Measurements from ENCODE around the gene FAM222A. TPM values are rescaled to one million over a fixed set of nuclear protein-coding genes. Genes with fewer than 3 reads are reported as not detected.

FAM222A gene
- polyA plus RNA-seq, 1 donor from 2014 or later: 8.5 TPM

DNA sequence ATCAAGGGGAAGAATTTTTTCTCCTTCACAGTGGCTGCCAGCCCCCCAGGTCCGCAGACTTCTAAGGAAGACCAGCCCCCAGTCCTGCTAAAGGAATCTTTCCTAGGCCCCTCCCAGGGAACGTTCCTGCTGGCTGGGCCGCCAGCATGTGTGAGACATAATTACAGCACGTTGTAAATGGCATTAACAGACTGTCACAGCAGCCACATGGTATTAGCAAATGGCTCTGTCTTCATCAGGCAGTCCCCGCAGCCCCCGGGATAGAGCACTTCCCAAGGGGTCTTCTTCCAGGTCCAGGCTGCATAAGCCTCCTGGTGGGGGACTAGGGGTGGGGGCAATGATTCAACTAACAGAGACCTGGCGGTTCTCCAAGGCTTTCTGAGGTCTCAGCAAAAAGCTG, 34.9 kb upstream of the FAM222A start:
- peak; percentile 20 for TF ChIP-seq EP300 (conservative IDR thresholded peaks at IDR 0.05; ENCODE audit: poor library complexity, severe bottlenecking)
- TF ChIP-seq MXI1 (conservative IDR thresholded peaks at IDR 0.05; ENCODE audit: poor library complexity, severe bottlenecking): peak; percentile 52
- no peak for TF ChIP-seq RAD21 (conservative IDR thresholded peaks at IDR 0.05)
- Histone ChIP-seq H3K27me3 (ENCODE audit: insufficient read depth, low read depth, low read length) (no peaks in the 10 kb centered on the region), H3K4me2 (ENCODE audit: low read length) (peak overlapping the region; percentile 33), H3K4me3 (ENCODE audit: low read length) (peak overlapping the region; percentile 46), H3K79me2 (replicated peaks; ENCODE audit: insufficient read depth, low read length) (no peaks in the 10 kb centered on the region), H4K20me1 (ENCODE audit: insufficient read depth) (no peaks in the 10 kb centered on the region), H2AFZ (ENCODE audit: low read depth, low read length) (no peak overlapping the region), H3K9me3 (ENCODE audit: low read length) (no peaks in the 10 kb centered on the region), H3F3A (ENCODE audit: insufficient read depth, low read length, poor library complexity, severe bottlenecking) (no peaks in the 10 kb centered on the region), H3K27ac (ENCODE audit: low read length) (no peak overlapping the region), H3K9me2 (ENCODE audit: insufficient read depth, low read length) (no peaks in the 10 kb centered on the region), H3K36me3 (ENCODE audit: insufficient read depth, low read length) (no peaks in the 10 kb centered on the region), H3K9ac (ENCODE audit: low read length) (no peak overlapping the region)

DNA sequence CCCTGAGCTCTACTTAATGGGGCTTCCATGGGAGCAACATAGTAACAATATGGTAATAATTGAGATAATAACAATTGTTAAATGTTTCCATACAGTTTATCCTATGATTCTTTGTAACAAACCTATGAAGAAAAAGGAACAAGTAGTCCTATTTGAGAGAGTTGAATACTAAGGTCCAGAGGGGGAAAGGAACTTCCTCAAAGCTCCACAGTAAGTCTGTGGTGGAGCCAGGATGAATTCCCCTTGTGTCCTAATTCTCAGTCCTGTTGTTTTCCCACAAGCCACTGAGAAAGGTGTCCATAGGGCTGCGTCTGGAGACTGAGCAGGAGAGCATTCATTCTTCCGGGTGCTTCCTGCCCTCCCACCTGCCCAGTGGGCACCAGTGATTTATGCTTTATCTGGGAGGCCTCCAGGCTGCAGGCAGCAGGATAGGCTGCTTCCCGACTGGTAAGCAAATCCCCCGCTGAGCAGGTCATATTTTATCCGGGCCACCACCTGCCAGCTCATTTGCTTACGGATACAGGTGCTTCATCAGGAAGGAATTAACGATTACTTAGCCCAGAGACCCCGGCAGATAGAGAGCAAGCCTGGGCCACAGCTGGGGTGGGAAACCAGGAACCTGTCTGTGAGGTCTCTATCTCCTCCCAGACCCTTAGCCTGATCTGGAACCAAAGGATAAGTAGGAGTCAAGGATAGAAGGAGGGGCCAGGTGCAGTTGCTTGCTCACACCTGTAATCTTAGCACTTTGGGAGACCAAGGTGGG, 33.9 kb upstream of the FAM222A start:
- Histone ChIP-seq H3K79me2 (replicated peaks; ENCODE audit: insufficient read depth, low read length) (no peaks in the 10 kb centered on the region), H4K20me1 (ENCODE audit: insufficient read depth) (no peaks in the 10 kb centered on the region), H3K4me3 (ENCODE audit: low read length) (no peak overlapping the region), H3K27ac (ENCODE audit: low read length) (no peak overlapping the region), H3K9me3 (ENCODE audit: low read length) (no peaks in the 10 kb centered on the region), H3K27me3 (ENCODE audit: insufficient read depth, low read depth, low read length) (no peaks in the 10 kb centered on the region), H3F3A (ENCODE audit: insufficient read depth, low read length, poor library complexity, severe bottlenecking) (no peaks in the 10 kb centered on the region), H3K36me3 (ENCODE audit: insufficient read depth, low read length) (no peaks in the 10 kb centered on the region), H2AFZ (ENCODE audit: low read depth, low read length) (no peak overlapping the region), H3K9me2 (ENCODE audit: insufficient read depth, low read length) (no peaks in the 10 kb centered on the region), H3K9ac (ENCODE audit: low read length) (no peak overlapping the region), H3K4me2 (ENCODE audit: low read length) (no peak overlapping the region)
- TF ChIP-seq RAD21 (conservative IDR thresholded peaks at IDR 0.05): no peak
- TF ChIP-seq POLR2AphosphoS5 (IDR thresholded peaks at IDR 0.05): no peak
- TF ChIP-seq CTCF (IDR thresholded peaks at IDR 0.05; ENCODE audit: poor library complexity, severe bottlenecking): no peak
- TF ChIP-seq TAF1 (IDR thresholded peaks at IDR 0.05; ENCODE audit: low read depth): no peak
- no peak for TF ChIP-seq EZH2 (IDR thresholded peaks at IDR 0.05; ENCODE audit: borderline replicate concordance, insufficient read depth, low read length, poor library complexity, severe bottlenecking)
- TF ChIP-seq MXI1 (conservative IDR thresholded peaks at IDR 0.05; ENCODE audit: poor library complexity, severe bottlenecking): no peak
- no peak for TF ChIP-seq EP300 (conservative IDR thresholded peaks at IDR 0.05; ENCODE audit: poor library complexity, severe bottlenecking)
- TF ChIP-seq, protein P1, sequence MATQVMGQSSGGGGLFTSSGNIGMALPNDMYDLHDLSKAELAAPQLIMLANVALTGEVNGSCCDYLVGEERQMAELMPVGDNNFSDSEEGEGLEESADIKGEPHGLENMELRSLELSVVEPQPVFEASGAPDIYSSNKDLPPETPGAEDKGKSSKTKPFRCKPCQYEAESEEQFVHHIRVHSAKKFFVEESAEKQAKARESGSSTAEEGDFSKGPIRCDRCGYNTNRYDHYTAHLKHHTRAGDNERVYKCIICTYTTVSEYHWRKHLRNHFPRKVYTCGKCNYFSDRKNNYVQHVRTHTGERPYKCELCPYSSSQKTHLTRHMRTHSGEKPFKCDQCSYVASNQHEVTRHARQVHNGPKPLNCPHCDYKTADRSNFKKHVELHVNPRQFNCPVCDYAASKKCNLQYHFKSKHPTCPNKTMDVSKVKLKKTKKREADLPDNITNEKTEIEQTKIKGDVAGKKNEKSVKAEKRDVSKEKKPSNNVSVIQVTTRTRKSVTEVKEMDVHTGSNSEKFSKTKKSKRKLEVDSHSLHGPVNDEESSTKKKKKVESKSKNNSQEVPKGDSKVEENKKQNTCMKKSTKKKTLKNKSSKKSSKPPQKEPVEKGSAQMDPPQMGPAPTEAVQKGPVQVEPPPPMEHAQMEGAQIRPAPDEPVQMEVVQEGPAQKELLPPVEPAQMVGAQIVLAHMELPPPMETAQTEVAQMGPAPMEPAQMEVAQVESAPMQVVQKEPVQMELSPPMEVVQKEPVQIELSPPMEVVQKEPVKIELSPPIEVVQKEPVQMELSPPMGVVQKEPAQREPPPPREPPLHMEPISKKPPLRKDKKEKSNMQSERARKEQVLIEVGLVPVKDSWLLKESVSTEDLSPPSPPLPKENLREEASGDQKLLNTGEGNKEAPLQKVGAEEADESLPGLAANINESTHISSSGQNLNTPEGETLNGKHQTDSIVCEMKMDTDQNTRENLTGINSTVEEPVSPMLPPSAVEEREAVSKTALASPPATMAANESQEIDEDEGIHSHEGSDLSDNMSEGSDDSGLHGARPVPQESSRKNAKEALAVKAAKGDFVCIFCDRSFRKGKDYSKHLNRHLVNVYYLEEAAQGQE (IDR thresholded peaks at IDR 0.05; ENCODE audit: borderline replicate concordance): no peak
- TF ChIP-seq SMC3 (conservative IDR thresholded peaks at IDR 0.05; ENCODE audit: poor library complexity): no peak

Data from neural cell (in vitro differentiated cells).